Placental epithelial cell (primary cell): Measurements from ENCODE around the gene ATN1. TPM values are rescaled to one million over a fixed set of nuclear protein-coding genes. Genes with fewer than 3 reads are reported as not detected.

ENCODE experiments used
- small RNA-seq: library from RNA; depleted of rRNA; stranded (forward); fragments of <200 nt; gene quantifications from one replicate; pipeline ENCODE3, GENCODE V24; 2012
- total RNA-seq: library from RNA; depleted of rRNA; stranded (reverse); fragments of >200 nt; gene quantifications from 2 replicates; pipeline ENCODE4 v1.2.3, GENCODE V29; 2012

The ATN1 gene
- 12.7 and 23.2 TPM in 2 replicates for total RNA-seq

GRCh38 chr12:6927379-6928021, at the start of gene ATN1:
Gene ATN1, plus strand, starts transcription at chr12:6927959. Its CDS starts 6,043 bp downstream, at chr12:6934002.

GRCh38 chr12:6904280-6905276, 23.2 kb upstream of the ATN1 start, which contains the start of gene LRRC23:
Gene LRRC23, plus strand, starts transcription at chr12:6904822. Its CDS starts 812 bp downstream, at chr12:6905634.

GRCh38 chr12:6914246-6914946, 13.4 kb upstream of the ATN1 start, which contains the start of gene ENO2:
Gene ENO2, plus strand, starts transcription at chr12:6914580. Its CDS starts 1,253 bp downstream, at chr12:6915833.

GRCh38 chr12:6943722-6944380, 16.1 kb downstream of the ATN1 start, which contains the start of the genes C12orf57 and RNU7-1:
Gene C12orf57, plus strand, starts transcription at chr12:6944022. Its CDS starts 100 bp downstream, at chr12:6944122.
Gene RNU7-1, plus strand, starts transcription at chr12:6943816.

GRCh38 chr12:6950811-6951540, 23.2 kb downstream of the ATN1 start, which contains the start of gene PTPN6:
Gene PTPN6, plus strand, starts transcription at chr12:6951356. Its CDS starts 157 bp downstream, at chr12:6951513.

Small RNAs within 50 kb of the gene (small RNA-seq; reads per million reads assigned to genes)
- 767 reads per million, percentile 99 among the genes with 10 or more reads in this experiment for gene MIR141
- gene MIR200C = 11,682 reads per million, percentile 100 among the genes with 10 or more reads in this experiment
- gene RNU7-1 = not detected
- 3.2 reads per million, percentile 86 among the genes with 10 or more reads in this experiment for gene SCARNA12

Other genes starting within 250 kb of the ATN1 start
- gene ZNF384, start 238.6 kb upstream of the ATN1 start, total RNA-seq = 29.2 and 29.8 TPM in 2 replicates
- not detected in 2 replicates for gene PIANP, start 227.1 kb upstream of the ATN1 start, total RNA-seq
- gene COPS7A, start 203.9 kb upstream of the ATN1 start, total RNA-seq = 48.4 and 50.3 TPM in 2 replicates
- 117 and 212 TPM in 2 replicates for gene MLF2, start 174.8 kb upstream of the ATN1 start, total RNA-seq
- 70.4 and 99.3 TPM in 2 replicates for gene PTMS, start 161.6 kb upstream of the ATN1 start, total RNA-seq
- gene LAG3, start 155.4 kb upstream of the ATN1 start, total RNA-seq = 0.11 and 0.39 TPM in 2 replicates
- 0.98 and 1.2 TPM in 2 replicates for gene CD4, start 138.4 kb upstream of the ATN1 start, total RNA-seq
- gene GPR162, start 106.1 kb upstream of the ATN1 start, total RNA-seq = 0.11 and 3.1 TPM in 2 replicates
- 47.1 and 86.8 TPM in 2 replicates for gene P3H3, start 99.6 kb upstream of the ATN1 start, total RNA-seq
- 0.65 and 3.1 TPM in 2 replicates for gene GNB3, start 87.0 kb upstream of the ATN1 start, total RNA-seq
- gene CDCA3, start 76.7 kb upstream of the ATN1 start, total RNA-seq = 7.9 and 13.8 TPM in 2 replicates
- gene USP5, start 75.8 kb upstream of the ATN1 start, total RNA-seq = 69.5 and 126 TPM in 2 replicates
- gene TPI1, start 60.4 kb upstream of the ATN1 start, total RNA-seq = 461 and 897 TPM in 2 replicates
- 8.8 and 12.6 TPM in 2 replicates for gene SPSB2, start 54.7 kb upstream of the ATN1 start, total RNA-seq
- gene LRRC23, start 23.1 kb upstream of the ATN1 start, total RNA-seq = 8.2 and 21.6 TPM in 2 replicates
- gene ENO2, start 13.4 kb upstream of the ATN1 start, total RNA-seq = 0.76 and 1.6 TPM in 2 replicates
- gene RNU7-1, start 15.9 kb downstream of the ATN1 start, total RNA-seq = not detected in 2 replicates
- gene C12orf57, start 16.1 kb downstream of the ATN1 start, total RNA-seq = 72.8 and 133 TPM in 2 replicates
- 21.2 and 25.1 TPM in 2 replicates for gene PTPN6, start 23.4 kb downstream of the ATN1 start, total RNA-seq
- 142 and 192 TPM in 2 replicates for gene PHB2, start 42.7 kb downstream of the ATN1 start, total RNA-seq
- 24.7 and 26.0 TPM in 2 replicates for gene EMG1, start 43.0 kb downstream of the ATN1 start, total RNA-seq
- 18.8 and 33.6 TPM in 2 replicates for gene LPCAT3, start 90.5 kb downstream of the ATN1 start, total RNA-seq
- 0.87 and 6.7 TPM in 2 replicates for gene C1S, start 132.8 kb downstream of the ATN1 start, total RNA-seq
- gene C1R, start 164.5 kb downstream of the ATN1 start, total RNA-seq = 1.1 and 1.6 TPM in 2 replicates
- gene C1RL, start 181.3 kb downstream of the ATN1 start, total RNA-seq = 23.9 and 35.7 TPM in 2 replicates
- gene RBP5, start 200.9 kb downstream of the ATN1 start, total RNA-seq = 0.39 TPM in 1 of 2 replicates, not detected in the other
- 39.4 and 45.5 TPM in 2 replicates for gene CLSTN3, start 202.4 kb downstream of the ATN1 start, total RNA-seq